ENCODE results near the gene CBARP. TPM values are rescaled to one million over a fixed set of nuclear protein-coding genes. Genes with fewer than 3 reads are reported as not detected.

Gene CBARP
- total RNA-seq, 2 donors from 2014 or later: 0.33 to 0.78 TPM

- peaks cover 7 to 18% of the 10 kb centered on the region in 2 donors for H3K36me3 ChIP-seq (replicated peaks in 1 of 2; ENCODE audit: insufficient read depth in 1 of 2, low read depth in 2 of 2)
- H3K27ac ChIP-seq: peak overlapping the region in 2 of 4 donors; percentile 98 to 99
- H3K4me3 ChIP-seq: no peak overlapping the region
- DNase-seq (no peak), ATAC-seq (no peak)
- H3K27me3 ChIP-seq: no peaks in the 10 kb centered on the region
- H3K4me1 ChIP-seq: peaks cover 79% of the 10 kb centered on the region
- intact Hi-C loops (cut with DNase I): loop anchor here (5.0 kb wide), 1 partner anchor 135 kb away; the partner anchor contains the start of gene DAZAP1
- 69 to 77% methylated on average over 33 of the region's 33 CpGs for WGBS, 2 donors
- no peaks in the 10 kb centered on the region for H3K9me3 ChIP-seq
- no peak for TF ChIP-seq POLR2A (IDR thresholded peaks at IDR 0.05)
Observed at GRCh38 chr19:1272423-1273262, 34.8 kb upstream of the CBARP start.

DNA sequence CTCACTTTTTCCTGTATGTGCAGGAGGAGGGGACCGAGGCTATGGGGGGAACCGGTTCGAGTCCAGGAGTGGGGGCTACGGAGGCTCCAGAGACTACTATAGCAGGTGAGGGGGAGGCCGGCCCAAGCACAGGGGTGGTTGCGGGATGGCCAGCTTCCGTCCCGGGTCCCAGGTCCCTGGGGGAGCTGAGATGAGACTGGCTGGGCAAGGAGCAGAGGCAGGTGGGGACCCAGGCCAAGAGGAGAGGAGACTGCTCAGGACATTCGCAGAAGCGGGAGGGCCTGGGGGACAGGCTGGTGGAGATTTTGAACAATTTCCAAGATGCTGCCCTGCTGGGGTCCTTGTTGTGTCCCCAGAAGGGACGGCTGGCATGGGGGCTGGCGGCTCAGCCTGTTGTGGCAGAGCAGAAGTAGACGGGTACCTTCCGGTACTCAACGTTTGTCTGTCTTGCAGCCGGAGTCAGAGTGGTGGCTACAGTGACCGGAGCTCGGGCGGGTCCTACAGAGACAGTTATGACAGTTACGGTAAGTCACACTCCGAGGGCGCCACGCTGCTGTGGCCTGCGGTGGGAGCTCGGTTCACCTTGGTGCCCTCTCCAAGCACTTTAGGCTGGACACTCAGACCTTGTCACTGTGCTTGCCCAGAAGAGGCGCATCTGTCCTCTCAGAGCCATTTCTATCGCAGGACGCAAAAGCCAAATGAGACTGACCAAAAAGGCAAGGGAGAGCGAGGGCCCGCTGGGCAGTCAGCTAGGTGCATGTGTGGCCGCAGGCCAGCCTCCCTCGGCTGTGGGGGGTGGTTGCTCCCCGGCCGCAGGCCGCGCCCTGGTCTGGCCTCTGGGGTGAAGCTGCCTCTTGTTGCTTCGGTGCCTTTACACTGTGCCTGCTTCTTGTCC is 34.0 kb upstream of the CBARP start:
- TF ChIP-seq, protein P1, sequence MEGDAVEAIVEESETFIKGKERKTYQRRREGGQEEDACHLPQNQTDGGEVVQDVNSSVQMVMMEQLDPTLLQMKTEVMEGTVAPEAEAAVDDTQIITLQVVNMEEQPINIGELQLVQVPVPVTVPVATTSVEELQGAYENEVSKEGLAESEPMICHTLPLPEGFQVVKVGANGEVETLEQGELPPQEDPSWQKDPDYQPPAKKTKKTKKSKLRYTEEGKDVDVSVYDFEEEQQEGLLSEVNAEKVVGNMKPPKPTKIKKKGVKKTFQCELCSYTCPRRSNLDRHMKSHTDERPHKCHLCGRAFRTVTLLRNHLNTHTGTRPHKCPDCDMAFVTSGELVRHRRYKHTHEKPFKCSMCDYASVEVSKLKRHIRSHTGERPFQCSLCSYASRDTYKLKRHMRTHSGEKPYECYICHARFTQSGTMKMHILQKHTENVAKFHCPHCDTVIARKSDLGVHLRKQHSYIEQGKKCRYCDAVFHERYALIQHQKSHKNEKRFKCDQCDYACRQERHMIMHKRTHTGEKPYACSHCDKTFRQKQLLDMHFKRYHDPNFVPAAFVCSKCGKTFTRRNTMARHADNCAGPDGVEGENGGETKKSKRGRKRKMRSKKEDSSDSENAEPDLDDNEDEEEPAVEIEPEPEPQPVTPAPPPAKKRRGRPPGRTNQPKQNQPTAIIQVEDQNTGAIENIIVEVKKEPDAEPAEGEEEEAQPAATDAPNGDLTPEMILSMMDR (IDR thresholded peaks at IDR 0.05): no peak
- TF ChIP-seq POLR2A (IDR thresholded peaks at IDR 0.05): no peak
- Histone ChIP-seq H3K27me3 (no peaks in the 10 kb centered on the region), H3K4me1 (peaks cover 86% of the 10 kb centered on the region), H3K9me3 (no peaks in the 10 kb centered on the region), H3K27ac (peak overlapping the region in 3 of 4 donors; percentile 95 to 100 (median 98)), H3K4me3 (no peak overlapping the region), H3K36me3 (replicated peaks in 1 of 2; ENCODE audit: insufficient read depth in 1 of 2, low read depth in 2 of 2) (peaks cover 7 to 18% of the 10 kb centered on the region in 2 donors)
- intact Hi-C loops (cut with DNase I): loop anchor here (5.0 kb wide), 1 partner anchor 136 kb away; the partner anchor contains the start of gene DAZAP1
- 55 to 60% methylated on average over 35 to 37 of the region's 37 CpGs for WGBS, 2 donors
- ATAC-seq (no peak), DNase-seq (peak in 1 of 4 donors; percentile 32)

- H3K27me3 ChIP-seq: no peaks in the 10 kb centered on the region
- H3K36me3 ChIP-seq (replicated peaks in 1 of 2; ENCODE audit: insufficient read depth in 1 of 2, low read depth in 2 of 2): peaks cover 7 to 18% of the 10 kb centered on the region in 2 donors
- ATAC-seq (no peak), DNase-seq (peak in 3 of 4 donors; percentile 45 to 53 (median 46))
- TF ChIP-seq, protein P1 (IDR thresholded peaks at IDR 0.05): no peak
- no peak for TF ChIP-seq POLR2A (IDR thresholded peaks at IDR 0.05)
- intact Hi-C loops (cut with DNase I): loop anchor here (5.0 kb wide), 1 partner anchor 136 kb away; the partner anchor contains the start of gene DAZAP1
- no peaks in the 10 kb centered on the region for H3K9me3 ChIP-seq
- WGBS, 2 donors: 6 to 21% methylated on average over 9 to 26 of the region's 26 CpGs
- H3K4me3 ChIP-seq: peak overlapping the region in 1 of 2 donors; percentile 34
- peaks cover 86% of the 10 kb centered on the region for H3K4me1 ChIP-seq
- H3K27ac ChIP-seq: peak overlapping the region in 3 of 4 donors; percentile 95 to 100 (median 98)
Observed at GRCh38 chr19:1270854-1271527, 33.2 kb upstream of the CBARP start.

- Histone ChIP-seq H3K36me3 (replicated peaks in 1 of 2; ENCODE audit: insufficient read depth in 1 of 2, low read depth in 2 of 2) (peaks cover 7 to 18% of the 10 kb centered on the region in 2 donors), H3K4me3 (peak overlapping the region; percentile 34 to 79), H3K4me1 (peaks cover 89% of the 10 kb centered on the region), H3K27me3 (no peaks in the 10 kb centered on the region), H3K9me3 (no peaks in the 10 kb centered on the region), H3K27ac (peak overlapping the region; percentile 95 to 100 (median 98))
- intact Hi-C loops (cut with DNase I): loop anchor here (5.0 kb wide), 1 partner anchor 137 kb away; the partner anchor contains the start of gene DAZAP1
- WGBS, 2 donors: 7 to 8% methylated on average over 6 to 8 of the region's 8 CpGs
- DNase-seq: peak in 3 of 4 donors; percentile 58 to 64 (median 60)
- ATAC-seq: no peak
- TF ChIP-seq, protein P1 (IDR thresholded peaks at IDR 0.05): no peak
- no peak for TF ChIP-seq POLR2A (IDR thresholded peaks at IDR 0.05)
Observed at GRCh38 chr19:1270213-1270853, 32.5 kb upstream of the CBARP start.
